Measurements from ENCODE around the gene CRIM1.

- TF ChIP-seq, protein P1, sequence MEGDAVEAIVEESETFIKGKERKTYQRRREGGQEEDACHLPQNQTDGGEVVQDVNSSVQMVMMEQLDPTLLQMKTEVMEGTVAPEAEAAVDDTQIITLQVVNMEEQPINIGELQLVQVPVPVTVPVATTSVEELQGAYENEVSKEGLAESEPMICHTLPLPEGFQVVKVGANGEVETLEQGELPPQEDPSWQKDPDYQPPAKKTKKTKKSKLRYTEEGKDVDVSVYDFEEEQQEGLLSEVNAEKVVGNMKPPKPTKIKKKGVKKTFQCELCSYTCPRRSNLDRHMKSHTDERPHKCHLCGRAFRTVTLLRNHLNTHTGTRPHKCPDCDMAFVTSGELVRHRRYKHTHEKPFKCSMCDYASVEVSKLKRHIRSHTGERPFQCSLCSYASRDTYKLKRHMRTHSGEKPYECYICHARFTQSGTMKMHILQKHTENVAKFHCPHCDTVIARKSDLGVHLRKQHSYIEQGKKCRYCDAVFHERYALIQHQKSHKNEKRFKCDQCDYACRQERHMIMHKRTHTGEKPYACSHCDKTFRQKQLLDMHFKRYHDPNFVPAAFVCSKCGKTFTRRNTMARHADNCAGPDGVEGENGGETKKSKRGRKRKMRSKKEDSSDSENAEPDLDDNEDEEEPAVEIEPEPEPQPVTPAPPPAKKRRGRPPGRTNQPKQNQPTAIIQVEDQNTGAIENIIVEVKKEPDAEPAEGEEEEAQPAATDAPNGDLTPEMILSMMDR (IDR thresholded peaks at IDR 0.05; ENCODE audit: borderline replicate concordance, extremely low read depth, low read length, poor library complexity, severe bottlenecking) = no peak
- no peak for TF ChIP-seq EZH2 (IDR thresholded peaks at IDR 0.05; ENCODE audit: borderline replicate concordance, low read depth, low read length, severe bottlenecking)
Measured at GRCh38 chr2:36561237-36561944, 205.8 kb downstream of the CRIM1 start.

Measured in DND-41 (cell line).